GM21390 (cell line): ENCODE results near the gene CRABP1.

Source experiments
- ATAC-seq: cut with Tn5 transposase; IDR thresholded peaks from one replicate; pipeline ENCODE4 v1.9.1; 2021; ENCODE audit not compliant: unreplicated experiment

Gene CRABP1

GRCh38 chr15:78316283-78317083 lies 23.7 kb upstream of the CRABP1 start:
- no peak for ATAC-seq

- no peak for ATAC-seq
Measured at GRCh38 chr15:78317145-78317836, 22.9 kb upstream of the CRABP1 start.

- ATAC-seq = no peak
Measured at GRCh38 chr15:78319588-78319987, 20.6 kb upstream of the CRABP1 start.

GRCh38 chr15:78320183-78320582 lies 20.0 kb upstream of the CRABP1 start:
- ATAC-seq = no peak

GRCh38 chr15:78321041-78321570 lies 19.0 kb upstream of the CRABP1 start:
- ATAC-seq = no peak

GRCh38 chr15:78321786-78322185 lies 18.4 kb upstream of the CRABP1 start:
- ATAC-seq = no peak

- ATAC-seq = no peak
Measured at GRCh38 chr15:78322243-78322642, 17.9 kb upstream of the CRABP1 start.

- ATAC-seq = no peak
Measured at GRCh38 chr15:78322724-78323521, 17.2 kb upstream of the CRABP1 start.

GRCh38 chr15:78323693-78324092 lies 16.5 kb upstream of the CRABP1 start:
- no peak for ATAC-seq

- ATAC-seq = no peak
Measured at GRCh38 chr15:78324144-78324543, 16.0 kb upstream of the CRABP1 start.

- ATAC-seq = no peak
Measured at GRCh38 chr15:78325092-78325843, 14.9 kb upstream of the CRABP1 start.

- no peak for ATAC-seq
Measured at GRCh38 chr15:78327466-78327865, 12.7 kb upstream of the CRABP1 start.

- ATAC-seq = no peak
Measured at GRCh38 chr15:78329625-78330024, 10.5 kb upstream of the CRABP1 start.

GRCh38 chr15:78334845-78335244 lies 5.3 kb upstream of the CRABP1 start:
- no peak for ATAC-seq

GRCh38 chr15:78335985-78336384 lies 4.2 kb upstream of the CRABP1 start:
- ATAC-seq = no peak

GRCh38 chr15:78338781-78339180 lies 1.4 kb upstream of the CRABP1 start:
- ATAC-seq = no peak

GRCh38 chr15:78339559-78339958 lies 594 bp upstream of the CRABP1 start:
- ATAC-seq = no peak

- no peak for ATAC-seq
Measured at GRCh38 chr15:78341057-78341987, 1.2 kb downstream of the CRABP1 start.

GRCh38 chr15:78342021-78342420 lies 1.9 kb downstream of the CRABP1 start:
- no peak for ATAC-seq
